Right ventricle myocardium superior (tissue), 1 donor: Measurements from ENCODE around the gene ADAM10. TPM values are rescaled to one million over a fixed set of nuclear protein-coding genes. Genes with fewer than 3 reads are reported as not detected.

Experiments
- ATAC-seq: fragments of 200-7000 bp; cut with Tn5 transposase; one replicate; pipeline ENCODE4 v1.9.1; 2020; ENCODE audit warnings: mild to moderate bottlenecking; ENCODE audit not compliant: poor library complexity
- DNase-seq: peaks from one replicate; pipeline ENCODE4 v3.0.0-alpha.2; 2020
- intact Hi-C: fragments of 100-400 bp; cut with DNase I; formaldehyde crosslinking; loops from one replicate; pipeline ENCODE4 v1.11.2; 2022
- total RNA-seq: library from RNA; stranded (reverse); fragmentation: NEBNext Ultra II Directional; extraction: Animal tissue kit (Norgen Biotek cat#: 25700); gene quantifications from one replicate; pipeline ENCODE4 v1.2.1, GENCODE V29; 2021
- donor health status: DM: no; HTN: yes; CAD: no; lungs with severe emphysema.

Gene ADAM10
- total RNA-seq, 1 donor from 2014 or later = 69.7 TPM

- no peak for ATAC-seq
- intact Hi-C loops = no loop called here
These were observed 52.8 kb downstream of the ADAM10 start for GRCh38 chr15:58696738-58697137.

GRCh38 chr15:58694641-58695398 lies 54.7 kb downstream of the ADAM10 start:
- ATAC-seq (peak; percentile 26), DNase-seq (no peak)
- intact Hi-C loops = no loop called here

More at GRCh38 chr15:58696738-58697137, 52.8 kb downstream of the ADAM10 start:
- no peak for DNase-seq

- intact Hi-C loops = no loop called here
- no peak for ATAC-seq
These were observed 58.8 kb downstream of the ADAM10 start for GRCh38 chr15:58690703-58691102.

GRCh38 chr15:58689646-58690045 lies 59.9 kb downstream of the ADAM10 start:
- DNase-seq = no peak
- no peak for ATAC-seq
- intact Hi-C loops = no loop called here

More at GRCh38 chr15:58690703-58691102, 58.8 kb downstream of the ADAM10 start:
- no peak for DNase-seq

DNA sequence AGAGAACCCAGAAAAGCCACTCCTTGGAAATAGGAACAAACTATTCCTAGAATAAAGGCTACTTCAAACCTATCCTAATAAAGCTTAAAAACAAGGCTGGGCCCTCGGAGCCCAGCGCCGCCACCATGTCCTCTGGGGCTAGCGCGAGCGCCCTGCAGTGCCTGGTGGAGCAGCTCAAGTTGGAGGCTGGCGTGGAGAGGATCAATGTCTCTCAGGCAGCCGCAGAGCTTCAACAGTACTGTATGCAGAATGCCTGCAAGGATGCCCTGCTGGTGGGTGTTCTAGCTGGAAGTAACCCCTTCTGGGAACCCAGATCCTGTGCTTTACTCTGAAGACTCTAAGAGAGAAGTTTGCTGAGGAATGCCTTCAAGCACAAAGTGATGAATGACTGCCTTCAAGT lies 63.2 kb downstream of the ADAM10 start:
- intact Hi-C loops = no loop called here
- ATAC-seq (no peak), DNase-seq (no peak)

DNA sequence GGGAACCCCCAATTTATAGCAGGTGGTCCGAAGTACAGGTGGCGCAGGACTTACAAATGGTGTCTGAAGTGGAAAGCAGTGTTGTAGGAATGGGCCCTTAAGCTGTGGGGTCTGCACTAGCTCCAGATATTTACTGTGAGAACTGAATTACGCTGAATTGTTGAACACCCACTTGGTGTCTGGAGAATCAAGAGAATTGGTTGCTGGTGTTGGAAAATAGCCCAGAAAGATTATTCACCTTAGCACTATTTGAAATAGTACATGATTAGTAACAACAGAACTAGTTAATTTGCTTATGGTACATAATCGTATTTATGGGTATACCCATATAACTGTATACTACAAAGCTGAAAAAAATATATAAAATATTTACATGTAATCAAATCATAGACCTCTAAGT lies 64.8 kb downstream of the ADAM10 start:
- ATAC-seq = no peak
- DNase-seq = no peak
- intact Hi-C loops = no loop called here

- DNase-seq (no peak), ATAC-seq (no peak)
- intact Hi-C loops = no loop called here
These were observed 65.3 kb downstream of the ADAM10 start for GRCh38 chr15:58684036-58684710.

GRCh38 chr15:58682234-58682633 lies 67.3 kb downstream of the ADAM10 start:
- DNase-seq (no peak), ATAC-seq (no peak)
- intact Hi-C loops = no loop called here

- DNase-seq = no peak
- intact Hi-C loops = loop anchor here (10.0 kb wide), 1 partner anchor 66 kb away; the partner anchor contains the start of gene ADAM10
- no peak for ATAC-seq
These were observed 70.8 kb downstream of the ADAM10 start for GRCh38 chr15:58678683-58679082.

DNA sequence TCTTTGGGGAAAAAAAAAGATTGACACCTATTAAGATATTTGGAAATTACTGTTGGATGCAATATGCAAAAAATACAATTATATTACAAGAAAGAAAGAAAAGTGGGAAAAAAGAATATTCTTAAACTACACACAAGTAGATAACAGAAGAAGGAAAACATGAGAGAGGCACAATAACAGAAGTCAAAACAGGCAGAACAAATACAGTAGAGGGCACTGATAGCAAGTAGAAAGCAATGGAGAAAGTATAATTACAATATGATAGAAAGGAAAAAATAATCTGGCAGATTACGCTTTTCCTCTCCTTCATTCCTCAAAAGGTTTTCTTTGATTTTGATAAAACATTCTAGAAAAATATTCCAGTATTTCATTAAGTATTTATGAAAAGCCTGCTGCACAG lies 72.1 kb downstream of the ADAM10 start:
- DNase-seq = no peak
- intact Hi-C loops = loop anchor here (10.0 kb wide), 1 partner anchor 67 kb away; the partner anchor contains the start of gene ADAM10
- ATAC-seq = no peak

GRCh38 chr15:58676766-58677165 lies 72.7 kb downstream of the ADAM10 start:
- ATAC-seq (no peak), DNase-seq (no peak)
- intact Hi-C loops = loop anchor here (10.0 kb wide), 1 partner anchor 68 kb away; the partner anchor contains the start of gene ADAM10

DNA sequence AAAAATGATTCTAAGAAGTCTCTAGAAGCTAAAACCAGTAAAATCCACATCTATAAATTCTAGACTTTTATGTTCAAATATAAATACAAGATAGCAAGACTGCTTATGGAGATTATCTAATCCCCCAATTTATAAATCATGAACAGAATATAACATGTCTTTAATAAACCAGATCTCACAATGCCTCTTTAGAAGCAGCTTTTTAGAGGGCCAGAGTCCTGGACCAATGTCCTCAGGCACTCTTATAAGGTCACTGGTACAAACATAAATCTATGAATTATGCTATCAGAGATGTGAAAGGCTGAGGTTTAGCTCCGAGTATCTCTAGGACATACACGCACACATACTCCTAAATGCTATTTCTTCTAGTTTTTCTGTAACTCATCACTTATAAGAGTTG lies 78.3 kb downstream of the ADAM10 start:
- intact Hi-C loops = loop anchor here (10.0 kb wide), 1 partner anchor 74 kb away; the partner anchor contains the start of gene ADAM10
- ATAC-seq (no peak), DNase-seq (no peak)

DNA sequence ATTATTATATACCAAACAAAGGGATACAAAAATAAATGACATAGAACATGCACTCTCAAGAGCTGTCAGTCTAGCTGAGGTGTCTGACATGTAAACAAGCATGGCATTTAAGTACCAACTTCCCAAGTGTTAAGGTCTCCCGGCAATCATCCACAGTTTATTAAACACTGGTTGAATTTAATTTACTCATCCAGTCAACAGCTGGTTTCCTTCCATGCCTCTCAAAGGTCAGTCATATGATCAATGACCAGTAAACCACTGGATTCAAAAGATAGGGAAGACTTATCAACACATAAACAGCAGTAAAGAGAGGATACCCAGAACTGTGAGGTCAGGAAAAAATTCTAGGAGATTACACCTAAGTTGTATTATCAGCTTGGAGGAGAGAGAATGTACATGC lies 80.4 kb downstream of the ADAM10 start:
- intact Hi-C loops = no loop called here
- DNase-seq = no peak
- peak; percentile 86 for ATAC-seq

- DNase-seq (no peak), ATAC-seq (no peak)
- intact Hi-C loops = no loop called here
These were observed 82.5 kb downstream of the ADAM10 start for GRCh38 chr15:58666957-58667356.

DNA sequence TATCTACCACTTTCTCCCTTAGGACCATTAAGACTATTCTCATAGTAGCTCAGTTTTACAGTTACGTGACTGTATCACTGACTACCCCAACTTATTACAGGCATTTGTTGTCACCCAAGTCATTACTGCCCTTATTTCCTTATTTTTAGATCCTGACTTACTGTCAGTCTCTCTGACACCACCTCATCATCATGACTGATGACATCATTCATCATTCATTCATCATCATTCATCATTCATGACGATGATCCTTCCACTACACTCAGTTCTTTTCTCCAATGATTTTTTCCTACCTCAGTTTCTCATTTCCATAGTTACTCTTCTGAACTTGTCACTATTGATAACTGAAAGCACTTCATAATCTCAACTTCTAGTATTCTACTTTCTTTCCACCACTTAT lies 83.8 kb downstream of the ADAM10 start:
- intact Hi-C loops = no loop called here
- ATAC-seq (no peak), DNase-seq (no peak)

GRCh38 chr15:58650102-58650501 lies 99.4 kb downstream of the ADAM10 start:
- DNase-seq = no peak
- no peak for ATAC-seq
- intact Hi-C loops = no loop called here

- no peak for ATAC-seq
These were observed 100.3 kb downstream of the ADAM10 start for GRCh38 chr15:58649175-58649574.

GRCh38 chr15:58643996-58644395 lies 105.5 kb downstream of the ADAM10 start:
- ATAC-seq (no peak), DNase-seq (no peak)
- intact Hi-C loops = no loop called here

More at GRCh38 chr15:58649175-58649574, 100.3 kb downstream of the ADAM10 start:
- intact Hi-C loops = no loop called here
- no peak for DNase-seq

DNA sequence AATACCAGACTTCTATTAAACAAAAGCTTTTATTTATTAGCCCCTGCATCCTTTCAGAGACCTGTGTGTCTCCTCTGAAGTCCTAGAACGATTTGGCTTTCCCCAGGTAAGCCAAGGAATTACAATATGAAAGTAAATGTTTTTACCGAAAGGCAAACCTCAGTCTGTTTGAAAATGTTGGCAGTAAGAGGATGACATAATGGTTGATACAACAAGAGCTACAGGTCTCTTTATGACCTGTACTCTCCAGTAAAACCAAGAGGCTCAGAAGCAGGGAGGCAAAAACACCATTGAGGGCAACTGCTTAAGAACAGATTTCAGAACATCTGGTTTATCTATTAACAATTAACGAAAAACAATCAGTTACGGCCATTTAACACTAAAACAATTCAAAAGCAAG lies 107.8 kb downstream of the ADAM10 start:
- ATAC-seq = no peak
- no peak for DNase-seq
- intact Hi-C loops = no loop called here

DNA sequence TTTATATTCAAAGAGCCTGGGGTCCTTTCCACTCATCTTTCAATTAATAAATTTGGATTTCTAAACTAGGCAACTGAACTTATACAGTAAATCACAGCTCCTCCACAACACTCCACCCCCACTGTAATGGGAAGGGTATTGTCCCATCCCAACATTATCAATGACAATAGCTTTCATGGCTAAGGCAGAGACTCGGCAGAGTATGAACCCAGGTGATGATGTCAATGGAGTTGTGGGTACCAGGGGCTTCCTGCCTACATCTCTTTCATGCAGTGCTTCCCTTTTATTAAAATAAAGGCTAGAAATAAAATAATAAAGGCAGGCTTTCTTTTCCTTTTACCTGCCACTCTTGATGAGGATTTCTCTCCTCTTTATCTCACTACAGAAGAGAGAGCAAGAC lies 109.5 kb downstream of the ADAM10 start:
- intact Hi-C loops = no loop called here
- ATAC-seq = no peak
- no peak for DNase-seq
